ENCODE results near the gene KIZ. TPM values are rescaled to one million over a fixed set of nuclear protein-coding genes. Genes with fewer than 3 reads are reported as not detected.
A peak's percentile ranks its signal among the peaks of the same experiment; 100 is the strongest.

Gene KIZ
- total and polyA plus RNA-seq, 7 donors = 5.1 to 291 (median 171) TPM

DNA sequence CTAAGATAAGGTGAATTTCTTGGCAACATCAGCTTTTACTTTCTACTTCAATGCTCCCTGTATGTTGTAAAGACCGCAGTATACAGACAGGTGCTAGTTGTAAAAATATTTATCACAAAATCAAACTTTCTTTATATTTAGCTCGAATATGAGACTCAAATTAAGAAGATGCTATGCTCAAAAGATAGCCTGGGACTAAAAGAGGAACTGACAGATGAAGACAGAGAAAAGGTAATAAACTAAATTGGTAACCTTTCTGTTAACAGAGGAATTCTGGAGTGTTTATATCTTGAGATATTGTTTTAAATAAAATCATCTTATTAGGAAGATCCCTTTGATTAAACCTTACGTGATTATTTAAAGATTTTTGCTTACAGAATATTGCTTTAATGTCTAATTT is 19.5 kb downstream of the KIZ start:
- no peak for DNase-seq
- WGBS, 2 donors = 83 to 88% methylated on average over 3 of the region's 3 CpGs
- Histone ChIP-seq H3K27me3 (no peaks in the 10 kb centered on the region), H3K4me3 (no peak overlapping the region), H3K36me3 (peaks cover 0 to 48% (median 0%) of the 10 kb centered on the region in 4 donors), H3K9me3 (no peaks in the 10 kb centered on the region), H3K4me1 (peaks cover 0 to 14% (median 0%) of the 10 kb centered on the region in 4 donors), H3K27ac (no peak overlapping the region)
- TF ChIP-seq POLR2AphosphoS5 (IDR thresholded peaks at IDR 0.05) (no peak), POLR2A (IDR thresholded peaks at IDR 0.05) (no peak), EP300 (IDR thresholded peaks at IDR 0.05) (no peak)
- TF ChIP-seq, protein P1, sequence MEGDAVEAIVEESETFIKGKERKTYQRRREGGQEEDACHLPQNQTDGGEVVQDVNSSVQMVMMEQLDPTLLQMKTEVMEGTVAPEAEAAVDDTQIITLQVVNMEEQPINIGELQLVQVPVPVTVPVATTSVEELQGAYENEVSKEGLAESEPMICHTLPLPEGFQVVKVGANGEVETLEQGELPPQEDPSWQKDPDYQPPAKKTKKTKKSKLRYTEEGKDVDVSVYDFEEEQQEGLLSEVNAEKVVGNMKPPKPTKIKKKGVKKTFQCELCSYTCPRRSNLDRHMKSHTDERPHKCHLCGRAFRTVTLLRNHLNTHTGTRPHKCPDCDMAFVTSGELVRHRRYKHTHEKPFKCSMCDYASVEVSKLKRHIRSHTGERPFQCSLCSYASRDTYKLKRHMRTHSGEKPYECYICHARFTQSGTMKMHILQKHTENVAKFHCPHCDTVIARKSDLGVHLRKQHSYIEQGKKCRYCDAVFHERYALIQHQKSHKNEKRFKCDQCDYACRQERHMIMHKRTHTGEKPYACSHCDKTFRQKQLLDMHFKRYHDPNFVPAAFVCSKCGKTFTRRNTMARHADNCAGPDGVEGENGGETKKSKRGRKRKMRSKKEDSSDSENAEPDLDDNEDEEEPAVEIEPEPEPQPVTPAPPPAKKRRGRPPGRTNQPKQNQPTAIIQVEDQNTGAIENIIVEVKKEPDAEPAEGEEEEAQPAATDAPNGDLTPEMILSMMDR (IDR thresholded peaks at IDR 0.05) = no peak
- intact Hi-C loops (cut with DNase I) = loop anchor here (5.0 kb wide), 1 partner anchor 57 kb away; no protein-coding TSS in a partner anchor

DNA sequence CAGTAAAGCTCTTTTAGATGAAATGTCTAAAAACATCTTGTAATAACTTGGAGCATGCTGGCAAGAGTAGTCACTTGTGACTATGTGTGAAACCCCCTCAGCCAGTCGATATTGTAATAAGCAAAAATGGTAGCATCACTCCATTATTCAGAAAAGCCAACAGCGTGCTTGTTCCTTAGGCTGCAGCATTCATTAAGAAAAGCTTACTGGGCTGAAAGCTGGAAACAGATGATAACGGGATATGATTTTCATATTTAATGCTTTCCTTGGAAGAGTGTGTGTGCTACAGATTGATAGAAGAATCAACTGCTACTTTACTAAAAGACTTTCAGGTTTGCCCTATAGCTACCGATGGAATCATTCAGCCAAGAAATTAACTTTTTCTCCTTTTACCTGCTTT is 20.3 kb downstream of the KIZ start:
- Histone ChIP-seq H3K4me1 (peaks cover 0 to 14% (median 0%) of the 10 kb centered on the region in 4 donors), H3K36me3 (peaks cover 0 to 47% (median 0%) of the 10 kb centered on the region in 4 donors), H3K9me3 (no peaks in the 10 kb centered on the region), H3K27me3 (no peaks in the 10 kb centered on the region), H3K27ac (no peak overlapping the region), H3K4me3 (no peak overlapping the region)
- TF ChIP-seq EP300 (IDR thresholded peaks at IDR 0.05) = no peak
- no peak for TF ChIP-seq POLR2A (IDR thresholded peaks at IDR 0.05)
- TF ChIP-seq, protein P1 (IDR thresholded peaks at IDR 0.05) = no peak
- no peak for TF ChIP-seq POLR2AphosphoS5 (IDR thresholded peaks at IDR 0.05)
- no peak for DNase-seq
- 94 to 95% methylated on average over 4 of the region's 4 CpGs for WGBS, 2 donors
- intact Hi-C loops (cut with DNase I) = loop anchor here (5.0 kb wide), 1 partner anchor 56 kb away; no protein-coding TSS in a partner anchor

DNA sequence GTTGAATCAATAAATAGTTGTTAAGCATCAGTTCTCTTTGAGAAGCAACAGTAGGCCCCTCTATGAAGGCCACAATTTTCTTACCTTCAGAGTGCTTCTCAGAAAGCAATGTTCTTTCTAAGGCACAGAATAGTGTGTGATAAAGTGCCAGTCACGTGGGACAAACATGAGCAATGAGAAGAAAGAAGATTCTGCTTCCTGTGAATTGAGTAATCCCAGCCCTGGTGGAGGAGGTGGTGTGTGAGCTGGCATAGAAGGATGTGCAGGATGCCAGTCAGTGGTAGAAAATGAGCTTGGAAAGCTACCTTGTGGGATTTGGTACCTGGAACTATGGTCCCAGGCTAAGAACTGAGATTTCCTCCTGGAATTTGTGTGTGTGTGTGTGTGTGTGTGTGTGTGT is 21.7 kb downstream of the KIZ start:
- no peak for DNase-seq
- TF ChIP-seq POLR2AphosphoS5 (IDR thresholded peaks at IDR 0.05) (no peak), POLR2A (IDR thresholded peaks at IDR 0.05) (no peak), EP300 (IDR thresholded peaks at IDR 0.05) (no peak)
- TF ChIP-seq, protein P1 (IDR thresholded peaks at IDR 0.05) = no peak
- intact Hi-C loops (cut with DNase I) = loop anchor here (5.0 kb wide), 1 partner anchor 55 kb away; no protein-coding TSS in a partner anchor

DNA sequence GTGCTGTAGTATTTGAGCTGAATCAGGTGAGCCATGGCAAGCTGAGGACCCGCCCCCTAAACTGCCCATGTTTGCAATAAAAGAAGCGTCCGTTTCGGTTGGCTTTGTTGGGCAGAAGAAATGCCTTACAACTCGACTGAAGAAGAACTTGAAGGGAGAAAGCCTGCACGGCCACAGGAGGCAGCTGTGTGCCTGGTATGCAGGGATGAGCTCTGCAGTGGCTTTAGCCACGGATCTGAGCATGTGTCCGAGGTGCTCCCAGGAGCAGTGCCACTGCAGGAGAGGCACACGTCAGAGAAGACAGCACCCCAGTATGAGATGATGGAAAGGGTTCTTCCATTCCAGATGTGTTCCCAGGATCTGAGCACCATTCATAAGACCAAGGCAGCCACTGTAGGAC is 23.5 kb downstream of the KIZ start:
- TF ChIP-seq POLR2AphosphoS5 (IDR thresholded peaks at IDR 0.05) = no peak
- no peak for TF ChIP-seq EP300 (IDR thresholded peaks at IDR 0.05)
- TF ChIP-seq POLR2A (IDR thresholded peaks at IDR 0.05) = no peak
- Histone ChIP-seq H3K9me3 (no peaks in the 10 kb centered on the region), H3K27me3 (no peaks in the 10 kb centered on the region), H3K36me3 (peaks cover 0 to 42% (median 0%) of the 10 kb centered on the region in 4 donors), H3K4me1 (peaks cover 0 to 19% (median 12%) of the 10 kb centered on the region in 4 donors), H3K27ac (peak overlapping the region in 1 of 4 donors; percentile 78), H3K4me3 (no peak overlapping the region)
- intact Hi-C loops (cut with DNase I) = loop anchor here (5.0 kb wide), 1 partner anchor 53 kb away; no protein-coding TSS in a partner anchor
- no peak for DNase-seq
- 90 to 92% methylated on average over 9 of the region's 9 CpGs for WGBS, 2 donors

More for the DNA sequence above, 21.7 kb downstream of the KIZ start:
- no peak overlapping the region for H3K27ac ChIP-seq
- peaks cover 0 to 42% (median 0%) of the 10 kb centered on the region in 4 donors for H3K36me3 ChIP-seq
- WGBS, 2 donors = 75 to 77% methylated on average over 1 of the region's 1 CpG
- H3K4me3 ChIP-seq = no peak overlapping the region
- H3K4me1 ChIP-seq = peaks cover 0 to 25% (median 10%) of the 10 kb centered on the region in 4 donors
- no peaks in the 10 kb centered on the region for H3K9me3 ChIP-seq
- no peaks in the 10 kb centered on the region for H3K27me3 ChIP-seq

DNA sequence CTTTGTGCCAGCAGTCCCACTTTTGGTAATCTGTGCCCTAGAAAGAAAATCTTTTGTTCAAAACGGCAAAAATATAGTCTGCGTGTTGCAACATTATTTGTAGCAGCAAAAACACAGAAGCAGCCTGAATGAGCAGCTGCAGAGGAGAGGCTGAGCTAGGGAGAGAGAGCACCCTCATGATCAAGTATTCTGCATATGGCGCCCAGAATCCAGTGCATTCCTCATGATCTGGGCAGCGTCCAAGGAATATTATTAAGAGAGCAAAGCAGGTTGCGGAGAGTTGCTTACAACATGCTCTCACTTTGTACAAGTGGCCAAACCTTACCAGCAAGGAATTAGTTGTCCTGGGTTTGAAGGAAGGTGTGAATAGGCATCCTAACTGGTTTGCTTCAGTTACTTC is 25.9 kb downstream of the KIZ start:
- 96% methylated on average over 5 of the region's 5 CpGs for WGBS, 2 donors
- Histone ChIP-seq H3K4me1 (peaks cover 0 to 34% (median 18%) of the 10 kb centered on the region in 4 donors), H3K4me3 (no peak overlapping the region), H3K9me3 (no peaks in the 10 kb centered on the region), H3K27ac (peak overlapping the region in 3 of 4 donors; percentile 78 to 86 (median 83)), H3K36me3 (peaks cover 0 to 32% (median 0%) of the 10 kb centered on the region in 4 donors), H3K27me3 (no peaks in the 10 kb centered on the region)
- intact Hi-C loops (cut with DNase I) = loop anchor here (5.0 kb wide), 1 partner anchor 41 kb away; no protein-coding TSS in a partner anchor
- TF ChIP-seq EP300 (IDR thresholded peaks at IDR 0.05) (no peak), POLR2AphosphoS5 (IDR thresholded peaks at IDR 0.05) (peak in 2 of 4 donors; percentile 14 to 32)
- DNase-seq = no peak

Data from sigmoid colon (tissue), 7 donors.